ENCODE data around the gene EFEMP2.
A peak's percentile ranks its signal among the peaks of the same experiment; 100 is the strongest.

EFEMP2 gene

GRCh38 chr11:65891219-65892136, 18.9 kb upstream of the EFEMP2 start (continued):
- TF ChIP-seq PATZ1 (CRISPR knock-in tag; IDR thresholded peaks at IDR 0.05; ENCODE audit: borderline replicate concordance) (no peak), GLIS3 (CRISPR knock-in tag; IDR thresholded peaks at IDR 0.05) (no peak), ZNF565 (CRISPR knock-in tag; conservative IDR thresholded peaks at IDR 0.05; ENCODE audit: low read depth) (no peak), ZC3H10 (CRISPR knock-in tag; IDR thresholded peaks at IDR 0.05) (no peak), OSR1 (CRISPR knock-in tag; IDR thresholded peaks at IDR 0.05) (no peak), CSDC2 (CRISPR knock-in tag; IDR thresholded peaks at IDR 0.05) (no peak), ZFP3 (CRISPR knock-in tag; IDR thresholded peaks at IDR 0.05) (no peak), ZFP30 (CRISPR knock-in tag; IDR thresholded peaks at IDR 0.05) (no peak), ZNF70 (CRISPR knock-in tag; IDR thresholded peaks at IDR 0.05) (no peak), TOX (CRISPR knock-in tag; IDR thresholded peaks at IDR 0.05; ENCODE audit: borderline replicate concordance) (no peak)

- no peak for TF ChIP-seq ZNF8 (CRISPR knock-in tag; IDR thresholded peaks at IDR 0.05)
- no peak for TF ChIP-seq CSDC2 (CRISPR knock-in tag; IDR thresholded peaks at IDR 0.05)
- no peak for TF ChIP-seq ZFP30 (CRISPR knock-in tag; IDR thresholded peaks at IDR 0.05)
- TF ChIP-seq TOX (CRISPR knock-in tag; IDR thresholded peaks at IDR 0.05; ENCODE audit: borderline replicate concordance): no peak
- TF ChIP-seq ARNTL (CRISPR knock-in tag; IDR thresholded peaks at IDR 0.05; ENCODE audit: borderline replicate concordance, low read depth): peak; percentile 96
- no peak for TF ChIP-seq OSR1 (CRISPR knock-in tag; IDR thresholded peaks at IDR 0.05)
- TF ChIP-seq RARB (CRISPR knock-in tag; IDR thresholded peaks at IDR 0.05): no peak
- TF ChIP-seq ZNF70 (CRISPR knock-in tag; IDR thresholded peaks at IDR 0.05): peak; percentile 31; the same call in 1 of the 2 replicates
- no peak for TF ChIP-seq SNAI2 (CRISPR knock-in tag; IDR thresholded peaks at IDR 0.05)
- TF ChIP-seq CSRNP3 (CRISPR knock-in tag; IDR thresholded peaks at IDR 0.05): no peak
- no peak for TF ChIP-seq PATZ1 (CRISPR knock-in tag; IDR thresholded peaks at IDR 0.05; ENCODE audit: borderline replicate concordance)
- ATAC-seq: peak; percentile 53
Observed at GRCh38 chr11:65890324-65891218, 18.0 kb upstream of the EFEMP2 start, which contains the start of gene CCDC85B. Gene CCDC85B, plus strand, starts transcription at chr11:65890673. Its CDS starts 111 bp downstream, at chr11:65890784.

GRCh38 chr11:65888163-65888814, 15.7 kb upstream of the EFEMP2 start, which contains the start of gene FIBP:
Gene FIBP, minus strand, starts transcription at chr11:65888471. Its CDS starts 53 bp downstream, at chr11:65888418.
- peak; percentile 73 for ATAC-seq

More at GRCh38 chr11:65888163-65888814, 15.7 kb upstream of the EFEMP2 start, which contains the start of gene FIBP:
- TF ChIP-seq PATZ1 (CRISPR knock-in tag; IDR thresholded peaks at IDR 0.05; ENCODE audit: borderline replicate concordance): no peak
- TF ChIP-seq TCF4 (CRISPR knock-in tag; IDR thresholded peaks at IDR 0.05; ENCODE audit: borderline replicate concordance): no peak
- no peak for TF ChIP-seq OSR1 (CRISPR knock-in tag; IDR thresholded peaks at IDR 0.05)
- TF ChIP-seq ISL1 (CRISPR knock-in tag; IDR thresholded peaks at IDR 0.05): no peak
- no peak for TF ChIP-seq PPARA (CRISPR knock-in tag; IDR thresholded peaks at IDR 0.05; ENCODE audit: borderline replicate concordance)
- no peak for TF ChIP-seq TSHZ2 (CRISPR knock-in tag; IDR thresholded peaks at IDR 0.05)
- 0 out of 2 replicates have a peak, but pooled peaks have one; percentile 15 for TF ChIP-seq ZFP3 (CRISPR knock-in tag; IDR thresholded peaks at IDR 0.05)
- no peak for TF ChIP-seq CSDC2 (CRISPR knock-in tag; IDR thresholded peaks at IDR 0.05)
